ENCODE measurements around the gene LRRC8D.
"Not testable (repeated sequence)": the region's sequence is repeated elsewhere in the genome, so short reads cannot be mapped to it uniquely, and the experiment has no call there.

Gene LRRC8D

DNA sequence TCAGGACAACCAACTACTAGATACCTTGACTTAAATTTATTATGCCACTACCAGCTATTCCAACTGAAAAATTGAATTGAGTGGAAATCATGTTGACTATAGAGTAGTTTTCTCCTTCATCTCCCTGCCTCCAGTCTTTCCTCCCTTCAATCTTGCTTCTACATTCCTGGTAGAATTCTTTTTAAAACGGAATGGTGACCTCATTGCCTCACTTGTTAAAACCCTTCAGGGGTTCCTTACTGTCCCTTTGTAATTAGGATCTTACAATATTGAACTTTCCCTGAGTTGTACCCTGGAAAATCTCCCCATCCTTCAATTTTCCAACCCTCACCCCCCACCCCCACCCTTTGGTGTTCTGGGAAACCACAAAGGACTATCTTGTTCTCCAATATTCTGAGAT, 91.2 kb downstream of the LRRC8D start:
- Histone ChIP-seq H3K9me3 (ENCODE audit: control insufficient read depth, insufficient read depth, low read length) (no peaks in the 10 kb centered on the region), H3K36me3 (ENCODE audit: control insufficient read depth, insufficient read depth, low read length) (no peaks in the 10 kb centered on the region), H3K4me3 (ENCODE audit: low read length) (no peak overlapping the region), H3K4me1 (ENCODE audit: control insufficient read depth, insufficient read depth, low read length) (peaks cover 10% of the 10 kb centered on the region; the same call in 1 of the 2 replicates), H3K27me3 (ENCODE audit: control insufficient read depth, insufficient read depth, low read length) (no peaks in the 10 kb centered on the region), H3K27ac (ENCODE audit: low read length) (no peak overlapping the region)
- no peak for DNase-seq (ENCODE audit: low read depth, low spot score)
- no CpG with 5 or more reads among the region's 1 CpG for WGBS (ENCODE audit: insufficient coverage, insufficient read length)

DNA sequence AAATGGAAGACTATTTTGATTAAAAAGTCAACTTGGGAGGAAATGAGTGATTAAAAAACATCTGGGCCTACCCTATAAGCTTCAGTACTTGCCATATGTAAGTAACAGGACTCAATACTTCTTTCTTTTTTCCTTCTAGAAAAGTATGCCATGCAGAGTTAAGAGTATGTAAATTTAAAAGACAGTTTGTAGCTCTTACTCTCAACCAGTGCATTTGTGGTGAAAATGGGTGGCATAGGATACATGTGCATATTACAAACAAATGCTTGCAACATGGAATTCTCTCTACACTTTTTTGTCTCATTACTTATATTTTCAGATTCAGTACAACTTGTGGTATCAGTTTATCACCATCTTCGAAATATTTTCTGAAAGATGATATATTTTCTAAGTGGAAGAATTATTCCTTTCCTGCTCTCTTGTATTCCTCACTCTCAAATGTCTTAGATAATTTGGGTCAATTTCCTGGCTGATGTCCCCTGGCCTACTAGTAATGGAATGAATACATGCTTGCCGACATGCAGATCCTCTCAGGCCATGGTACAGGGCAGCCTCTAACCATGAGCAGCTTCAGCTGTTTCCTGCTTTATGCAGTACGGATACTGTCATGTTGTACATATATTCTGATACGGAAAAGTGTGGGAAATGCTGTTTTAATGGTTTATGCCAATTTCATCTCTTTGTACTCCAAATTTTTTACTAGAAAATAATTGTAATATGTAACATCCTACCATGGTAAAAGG, 92.7 kb downstream of the LRRC8D start:
- no peak overlapping the region for H3K27ac ChIP-seq (ENCODE audit: low read length)
- no peak for DNase-seq (ENCODE audit: low read depth, low spot score)
- no peak overlapping the region for H3K4me3 ChIP-seq (ENCODE audit: low read length)
- peaks cover 13% of the 10 kb centered on the region; the same call in 1 of the 2 replicates for H3K4me1 ChIP-seq (ENCODE audit: control insufficient read depth, insufficient read depth, low read length)
- H3K27me3 ChIP-seq (ENCODE audit: control insufficient read depth, insufficient read depth, low read length), result no peaks in the 10 kb centered on the region
- H3K9me3 ChIP-seq (ENCODE audit: control insufficient read depth, insufficient read depth, low read length), result no peaks in the 10 kb centered on the region
- no peaks in the 10 kb centered on the region for H3K36me3 ChIP-seq (ENCODE audit: control insufficient read depth, insufficient read depth, low read length)
- no CpG with 5 or more reads among the region's 4 CpGs for WGBS (ENCODE audit: insufficient coverage, insufficient read length)

DNA sequence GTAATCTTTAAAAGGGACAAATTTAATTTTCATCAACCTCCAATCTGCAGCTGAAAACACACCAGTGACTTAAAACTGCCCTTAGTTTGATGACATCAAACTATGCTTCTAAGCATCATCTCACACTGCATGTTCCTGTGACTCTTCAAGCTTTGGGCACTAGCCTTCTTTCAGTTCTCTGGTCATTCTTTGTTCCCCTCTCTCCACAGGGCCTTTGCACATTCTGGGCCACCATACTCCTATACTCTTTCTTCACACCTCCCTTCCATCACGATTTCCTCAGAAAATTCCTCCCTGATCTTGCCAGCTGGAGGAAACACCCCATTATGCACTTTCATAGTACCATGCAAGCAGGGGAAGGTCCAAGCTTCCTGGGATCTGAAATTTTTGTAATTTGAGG, 96.5 kb downstream of the LRRC8D start:
- Histone ChIP-seq H3K4me3 (ENCODE audit: low read length) (no peak overlapping the region), H3K4me1 (ENCODE audit: control insufficient read depth, insufficient read depth, low read length) (peaks cover 11% of the 10 kb centered on the region), H3K36me3 (ENCODE audit: control insufficient read depth, insufficient read depth, low read length) (no peaks in the 10 kb centered on the region), H3K9me3 (ENCODE audit: control insufficient read depth, insufficient read depth, low read length) (no peaks in the 10 kb centered on the region), H3K27ac (ENCODE audit: low read length) (no peak overlapping the region), H3K27me3 (ENCODE audit: control insufficient read depth, insufficient read depth, low read length) (no peaks in the 10 kb centered on the region)
- DNase-seq (ENCODE audit: low read depth, low spot score), result no peak
- WGBS (ENCODE audit: insufficient coverage, insufficient read length), result no CpG with 5 or more reads among the region's 1 CpG

- Histone ChIP-seq H3K9me3 (ENCODE audit: control insufficient read depth, insufficient read depth, low read length) (no peaks in the 10 kb centered on the region), H3K27me3 (ENCODE audit: control insufficient read depth, insufficient read depth, low read length) (no peaks in the 10 kb centered on the region), H3K27ac (ENCODE audit: low read length) (no peak overlapping the region), H3K36me3 (ENCODE audit: control insufficient read depth, insufficient read depth, low read length) (no peaks in the 10 kb centered on the region), H3K4me1 (ENCODE audit: control insufficient read depth, insufficient read depth, low read length) (peaks cover 7% of the 10 kb centered on the region), H3K4me3 (ENCODE audit: low read length) (no peak overlapping the region)
- DNase-seq (ENCODE audit: low read depth, low spot score), result no peak
- no CpG with 5 or more reads among the region's 2 CpGs for WGBS (ENCODE audit: insufficient coverage, insufficient read length)
Measured at GRCh38 chr1:89918127-89918793, 97.4 kb downstream of the LRRC8D start.

- no peak overlapping the region for H3K4me3 ChIP-seq (ENCODE audit: low read length)
- H3K4me1 ChIP-seq (ENCODE audit: control insufficient read depth, insufficient read depth, low read length), result peaks cover 6% of the 10 kb centered on the region
- no CpG with 5 or more reads among the region's 1 CpG for WGBS (ENCODE audit: insufficient coverage, insufficient read length)
- H3K27ac ChIP-seq (ENCODE audit: low read length), result no peak overlapping the region
- H3K27me3 ChIP-seq (ENCODE audit: control insufficient read depth, insufficient read depth, low read length), result no peaks in the 10 kb centered on the region
- no peak for DNase-seq (ENCODE audit: low read depth, low spot score)
- H3K36me3 ChIP-seq (ENCODE audit: control insufficient read depth, insufficient read depth, low read length), result no peaks in the 10 kb centered on the region; the same call in 1 of the 2 replicates
- no peaks in the 10 kb centered on the region for H3K9me3 ChIP-seq (ENCODE audit: control insufficient read depth, insufficient read depth, low read length)
Measured at GRCh38 chr1:89918794-89919155, 97.9 kb downstream of the LRRC8D start.

- DNase-seq (ENCODE audit: low read depth, low spot score), result no peak
- Histone ChIP-seq H3K4me1 (ENCODE audit: control insufficient read depth, insufficient read depth, low read length) (peaks cover 6% of the 10 kb centered on the region), H3K27ac (ENCODE audit: low read length) (no peak overlapping the region)
Measured at GRCh38 chr1:89919174-89919573, 98.3 kb downstream of the LRRC8D start.

DNA sequence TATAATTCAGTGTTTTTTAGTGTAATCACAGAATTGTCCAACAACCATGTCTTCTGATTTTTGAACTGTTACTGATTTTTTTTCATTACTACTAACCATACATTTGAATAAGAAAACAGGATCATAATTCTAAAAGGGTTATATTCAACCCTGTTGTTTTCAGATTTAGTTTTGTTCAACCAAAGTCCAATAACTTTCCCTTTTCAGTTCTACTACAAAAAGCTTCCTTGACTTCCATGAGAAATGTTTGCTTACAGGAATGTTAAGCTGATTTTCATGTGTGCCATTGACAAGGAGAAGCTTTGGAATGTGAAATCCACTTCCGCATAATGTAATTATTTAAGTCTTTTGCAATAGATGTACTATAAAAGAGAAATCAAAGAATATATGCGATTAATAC, 102.1 kb downstream of the LRRC8D start:
- Histone ChIP-seq H3K27ac (ENCODE audit: low read length) (no peak overlapping the region), H3K27me3 (ENCODE audit: control insufficient read depth, insufficient read depth, low read length) (no peaks in the 10 kb centered on the region), H3K36me3 (ENCODE audit: control insufficient read depth, insufficient read depth, low read length) (no peaks in the 10 kb centered on the region; the same call in 1 of the 2 replicates), H3K4me3 (ENCODE audit: low read length) (no peak overlapping the region), H3K9me3 (ENCODE audit: control insufficient read depth, insufficient read depth, low read length) (no peaks in the 10 kb centered on the region), H3K4me1 (ENCODE audit: control insufficient read depth, insufficient read depth, low read length) (peaks cover 6% of the 10 kb centered on the region)
- no CpG with 5 or more reads among the region's 2 CpGs for WGBS (ENCODE audit: insufficient coverage, insufficient read length)
- no peak for DNase-seq (ENCODE audit: low read depth, low spot score)

More at GRCh38 chr1:89919174-89919573, 98.3 kb downstream of the LRRC8D start:
- Histone ChIP-seq H3K27me3 (ENCODE audit: control insufficient read depth, insufficient read depth, low read length) (no peaks in the 10 kb centered on the region), H3K9me3 (ENCODE audit: control insufficient read depth, insufficient read depth, low read length) (no peaks in the 10 kb centered on the region), H3K36me3 (ENCODE audit: control insufficient read depth, insufficient read depth, low read length) (no peaks in the 10 kb centered on the region; the same call in 1 of the 2 replicates), H3K4me3 (ENCODE audit: low read length) (no peak overlapping the region)

GRCh38 chr1:89923517-89923916, 102.7 kb downstream of the LRRC8D start:
- H3K27me3 ChIP-seq (ENCODE audit: control insufficient read depth, insufficient read depth, low read length), result no peaks in the 10 kb centered on the region
- no peak overlapping the region for H3K4me3 ChIP-seq (ENCODE audit: low read length)
- H3K4me1 ChIP-seq (ENCODE audit: control insufficient read depth, insufficient read depth, low read length), result peaks cover 3% of the 10 kb centered on the region
- no CpG with 5 or more reads among the region's 3 CpGs for WGBS (ENCODE audit: insufficient coverage, insufficient read length)
- no peak for DNase-seq (ENCODE audit: low read depth, low spot score)
- no peaks in the 10 kb centered on the region for H3K9me3 ChIP-seq (ENCODE audit: control insufficient read depth, insufficient read depth, low read length)
- H3K36me3 ChIP-seq (ENCODE audit: control insufficient read depth, insufficient read depth, low read length), result no peaks in the 10 kb centered on the region; the same call in 1 of the 2 replicates
- no peak overlapping the region for H3K27ac ChIP-seq (ENCODE audit: low read length)

DNA sequence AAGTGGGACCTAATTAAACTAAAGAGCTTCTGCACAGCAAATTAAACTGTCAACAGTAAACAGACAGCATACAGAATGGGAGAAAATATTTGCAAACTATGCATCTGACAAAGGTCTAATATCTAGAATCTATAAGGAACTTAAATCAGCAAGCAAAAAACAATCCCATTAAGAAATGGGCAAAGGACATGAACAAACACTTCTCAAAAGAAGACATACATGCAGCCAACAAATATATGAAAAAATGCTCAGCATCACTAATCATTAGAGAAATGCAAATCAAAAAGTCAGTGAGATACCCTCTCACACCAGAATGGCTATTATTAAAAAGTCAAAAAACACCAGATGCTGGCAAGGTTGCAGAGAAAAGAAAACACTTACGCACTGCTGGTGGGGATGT, 103.2 kb downstream of the LRRC8D start:
- H3K36me3 ChIP-seq (ENCODE audit: control insufficient read depth, insufficient read depth, low read length); DNase-seq (ENCODE audit: low read depth, low spot score); H3K9me3 ChIP-seq (ENCODE audit: control insufficient read depth, insufficient read depth, low read length); H3K4me1 ChIP-seq (ENCODE audit: control insufficient read depth, insufficient read depth, low read length); H3K27me3 ChIP-seq (ENCODE audit: control insufficient read depth, insufficient read depth, low read length); H3K4me3 ChIP-seq (ENCODE audit: low read length); H3K27ac ChIP-seq (ENCODE audit: low read length): not testable (repeated sequence)
- WGBS (ENCODE audit: insufficient coverage, insufficient read length), result no CpG with 5 or more reads among the region's 1 CpG

GRCh38 chr1:89927049-89927448, 106.2 kb downstream of the LRRC8D start:
- H3K9me3 ChIP-seq (ENCODE audit: control insufficient read depth, insufficient read depth, low read length), result no peaks in the 10 kb centered on the region
- H3K27ac ChIP-seq (ENCODE audit: low read length), result no peak overlapping the region
- no peak overlapping the region for H3K4me3 ChIP-seq (ENCODE audit: low read length)
- H3K36me3 ChIP-seq (ENCODE audit: control insufficient read depth, insufficient read depth, low read length), result no peaks in the 10 kb centered on the region; the same call in 1 of the 2 replicates
- H3K4me1 ChIP-seq (ENCODE audit: control insufficient read depth, insufficient read depth, low read length), result peaks cover 7% of the 10 kb centered on the region; the same call in 1 of the 2 replicates
- H3K27me3 ChIP-seq (ENCODE audit: control insufficient read depth, insufficient read depth, low read length), result no peaks in the 10 kb centered on the region
- WGBS (ENCODE audit: insufficient coverage, insufficient read length), result no CpG with 5 or more reads among the region's 5 CpGs
- no peak for DNase-seq (ENCODE audit: low read depth, low spot score)

Measured in iPS DF 6.9 (cell line).